AG04450 (cell line): ENCODE data around the gene SETD3. TPM values are rescaled to one million over a fixed set of nuclear protein-coding genes. Genes with fewer than 3 reads are reported as not detected.
"Not testable (repeated sequence)": the region's sequence is repeated elsewhere in the genome, so short reads cannot be mapped to it uniquely, and the experiment has no call there.

Source experiments
- CTCF ChIA-PET: fragments of 300-600, 350-600 bp; formaldehyde crosslinking; extraction: SDS; loops from one replicate; lab custom pipeline; 2022; ENCODE audit warnings: antibody characterized with exemption, inconsistent platforms; lab: Charles Lee
- POLR2A ChIA-PET: fragments of 350-600 bp; formaldehyde crosslinking; extraction: SDS; loops from one replicate; lab custom pipeline; 2021; ENCODE audit warnings: antibody characterized with exemption, inconsistent platforms; lab: Yijun Ruan, JAX
- DNase-seq: peaks from one replicate; pipeline ENCODE4 v3.0.0-alpha.2; 2011; ENCODE audit warnings: low read depth, low spot score
- H3K27ac ChIP-seq: one replicate; pipeline ENCODE4 v1.5.1; 2012; ENCODE audit warnings: low read depth, low read length, control low read depth
- H3K27me3 ChIP-seq: one replicate; pipeline ENCODE4 v1.6.0; 2012; ENCODE audit warnings: low read length; ENCODE audit not compliant: control insufficient read depth, insufficient read depth
- H3K4me3 ChIP-seq: 2 replicates; pipeline ENCODE4 v1.5.1; 2011; ENCODE audit warnings: mild to moderate bottlenecking, low read depth, low read length, control low read depth
- H3K9me3 ChIP-seq: 2 replicates; pipeline ENCODE4 v1.5.1; 2012; ENCODE audit warnings: low read length; ENCODE audit not compliant: control insufficient read depth, insufficient read depth
- CTCF ChIP-seq: IDR thresholded peaks from 2 replicates; pipeline ENCODE4 v1.5.1; 2011; ENCODE audit warnings: low read depth, low read length, control low read depth, inconsistent platforms
- polyA plus RNA-seq: library from polyadenylated mRNA; depleted of rRNA; stranded (reverse); fragments of >200 nt; gene quantifications from 2 replicates; pipeline ENCODE4 v1.2.3, GENCODE V29; 2011; rRNA removed
- small RNA-seq: library from RNA; depleted of rRNA; stranded (forward); fragments of <200 nt; gene quantifications from one replicate; pipeline ENCODE3, GENCODE V24; 2012; ENCODE audit warnings: low read depth; ENCODE audit not compliant: insufficient read length

SETD3 gene
- polyA plus RNA-seq, 1 experiment = 25.0 TPM

- Histone ChIP-seq H3K4me3 (no peak overlapping the region), H3K9me3 (no peaks in the 10 kb centered on the region; the same call in 1 of the 2 replicates), H3K27me3 (peaks cover under 1% of the 10 kb centered on the region), H3K27ac (no peak overlapping the region)
- CTCF ChIA-PET = interaction anchor here (1.6 kb wide), 1 partner anchor 44 kb away, joined by 3 read pairs; no protein-coding TSS in a partner anchor
- TF ChIP-seq CTCF = no peak
- POLR2A ChIA-PET = no interaction called here
- no peak for DNase-seq
These were observed 131.6 kb downstream of the SETD3 start for GRCh38 chr14:99348816-99349614.

- POLR2A ChIA-PET, H3K9me3 ChIP-seq, H3K4me3 ChIP-seq, H3K27ac ChIP-seq, DNase-seq, H3K27me3 ChIP-seq, CTCF ChIA-PET: not testable (repeated sequence)
These were observed 132.4 kb downstream of the SETD3 start for GRCh38 chr14:99348231-99348630.

Small RNA genes within 50 kb of the gene (small RNA-seq; reads per million reads assigned to genes)
- not detected for gene RNU6-91P

Other genes starting within 250 kb of the SETD3 start
- gene BCL11B, start 208.7 kb downstream of the SETD3 start, polyA plus RNA-seq = not detected in 2 replicates
- gene CCNK, start 550 bp upstream of the SETD3 start, polyA plus RNA-seq = 18.9 and 33.4 TPM in 2 replicates
- gene CCDC85C, start 123.3 kb upstream of the SETD3 start, polyA plus RNA-seq = 7.2 and 8.5 TPM in 2 replicates
- gene HHIPL1, start 164.3 kb upstream of the SETD3 start, polyA plus RNA-seq = 1.1 and 1.2 TPM in 2 replicates
- 0.07 and 0.14 TPM in 2 replicates for gene CYP46A1, start 203.4 kb upstream of the SETD3 start, polyA plus RNA-seq